IPS DF 19.7 (cell line): ENCODE results near the gene SRL.

Source experiments
- DNase-seq: peaks from one replicate; pipeline ENCODE4 v3.0.0-alpha.2; 2013; ENCODE audit warnings: low read depth, low spot score

SRL gene

GRCh38 chr16:4241928-4242283 lies at the start of gene SRL:
Gene SRL (minus strand): TSS chr16:4242080. CDS start chr16:4242067, 13 bp downstream.
- DNase-seq, result no peak

GRCh38 chr16:4290236-4290830 lies 48.5 kb upstream of the SRL start:
- DNase-seq, result no peak

GRCh38 chr16:4288148-4288921 lies 46.5 kb upstream of the SRL start:
- no peak for DNase-seq

- DNase-seq, result no peak
These were observed 43.3 kb upstream of the SRL start for GRCh38 chr16:4285167-4285566.

GRCh38 chr16:4283939-4284338 lies 42.1 kb upstream of the SRL start:
- DNase-seq, result no peak

GRCh38 chr16:4283441-4283840 lies 41.6 kb upstream of the SRL start:
- no peak for DNase-seq

- no peak for DNase-seq
These were observed 38.7 kb upstream of the SRL start for GRCh38 chr16:4280625-4281024.

- no peak for DNase-seq
These were observed 36.2 kb upstream of the SRL start for GRCh38 chr16:4277987-4278513.

- DNase-seq, result no peak
These were observed 34.0 kb upstream of the SRL start for GRCh38 chr16:4275861-4276260.

- DNase-seq, result no peak
These were observed 32.0 kb upstream of the SRL start for GRCh38 chr16:4273858-4274311.

GRCh38 chr16:4272114-4272956 lies 30.5 kb upstream of the SRL start:
- DNase-seq, result no peak

GRCh38 chr16:4271176-4272113 lies 29.6 kb upstream of the SRL start:
- DNase-seq, result no peak

GRCh38 chr16:4270595-4270994 lies 28.7 kb upstream of the SRL start:
- DNase-seq, result no peak

GRCh38 chr16:4270091-4270490 lies 28.2 kb upstream of the SRL start:
- DNase-seq, result no peak

- no peak for DNase-seq
These were observed 24.5 kb upstream of the SRL start for GRCh38 chr16:4266372-4266771.

- no peak for DNase-seq
These were observed 23.8 kb upstream of the SRL start for GRCh38 chr16:4265676-4266075.

GRCh38 chr16:4264546-4264945 lies 22.7 kb upstream of the SRL start:
- no peak for DNase-seq

GRCh38 chr16:4263504-4264436 lies 21.9 kb upstream of the SRL start:
- no peak for DNase-seq

- DNase-seq, result no peak
These were observed 20.5 kb upstream of the SRL start for GRCh38 chr16:4262303-4262835.
